ENCODE data around the gene P2RY1.

DNA sequence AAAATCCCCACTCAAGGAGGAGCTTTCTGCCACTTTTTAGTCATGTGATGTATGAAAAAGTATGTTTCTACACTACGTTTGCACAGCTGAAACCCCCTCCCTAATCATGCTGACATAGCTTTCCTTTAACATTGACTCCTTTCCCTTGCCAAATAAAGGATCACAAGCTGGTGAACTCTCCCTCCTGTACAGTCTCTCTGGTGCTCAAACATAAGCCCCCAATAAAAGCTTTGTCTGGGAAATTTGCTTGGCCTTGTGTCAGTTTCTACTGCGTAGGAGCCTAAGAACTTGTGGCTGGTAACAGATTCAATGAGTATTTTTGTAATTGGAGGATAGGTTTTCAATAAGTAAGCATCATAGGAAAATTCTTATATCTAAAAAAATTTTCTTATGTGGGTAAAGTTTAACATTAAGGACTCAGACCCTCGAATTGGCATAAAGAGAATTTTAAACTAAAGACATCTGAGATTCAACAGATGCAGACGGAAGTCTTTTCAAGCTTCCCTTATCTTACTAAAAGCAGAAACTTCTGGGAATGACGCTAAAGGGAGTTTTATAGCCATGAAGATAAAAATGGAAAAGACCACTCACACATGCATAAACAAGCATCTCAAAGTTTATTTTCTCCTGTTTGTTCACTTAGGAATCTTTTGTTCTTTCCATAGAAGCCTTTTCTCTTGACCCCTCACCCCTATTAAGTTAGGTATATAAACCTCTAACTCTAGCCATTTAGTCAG is 44.1 kb upstream of the P2RY1 start:
- TF ChIP-seq, protein P1, sequence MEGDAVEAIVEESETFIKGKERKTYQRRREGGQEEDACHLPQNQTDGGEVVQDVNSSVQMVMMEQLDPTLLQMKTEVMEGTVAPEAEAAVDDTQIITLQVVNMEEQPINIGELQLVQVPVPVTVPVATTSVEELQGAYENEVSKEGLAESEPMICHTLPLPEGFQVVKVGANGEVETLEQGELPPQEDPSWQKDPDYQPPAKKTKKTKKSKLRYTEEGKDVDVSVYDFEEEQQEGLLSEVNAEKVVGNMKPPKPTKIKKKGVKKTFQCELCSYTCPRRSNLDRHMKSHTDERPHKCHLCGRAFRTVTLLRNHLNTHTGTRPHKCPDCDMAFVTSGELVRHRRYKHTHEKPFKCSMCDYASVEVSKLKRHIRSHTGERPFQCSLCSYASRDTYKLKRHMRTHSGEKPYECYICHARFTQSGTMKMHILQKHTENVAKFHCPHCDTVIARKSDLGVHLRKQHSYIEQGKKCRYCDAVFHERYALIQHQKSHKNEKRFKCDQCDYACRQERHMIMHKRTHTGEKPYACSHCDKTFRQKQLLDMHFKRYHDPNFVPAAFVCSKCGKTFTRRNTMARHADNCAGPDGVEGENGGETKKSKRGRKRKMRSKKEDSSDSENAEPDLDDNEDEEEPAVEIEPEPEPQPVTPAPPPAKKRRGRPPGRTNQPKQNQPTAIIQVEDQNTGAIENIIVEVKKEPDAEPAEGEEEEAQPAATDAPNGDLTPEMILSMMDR (optimal IDR thresholded peaks at IDR 0.05 in 1 of 3, IDR thresholded peaks at IDR 0.05 in 1 of 3, conservative IDR thresholded peaks at IDR 0.05 in 1 of 3; ENCODE audit: extremely low read depth in 1 of 3, insufficient read depth in 2 of 3, low read length in 3 of 3): no peak
- no peak for TF ChIP-seq EZH2 (IDR thresholded peaks at IDR 0.05; ENCODE audit: low read length)
